H9 (cell line): ENCODE data around the gene ERVW-1. TPM values are rescaled to one million over a fixed set of nuclear protein-coding genes. Genes with fewer than 3 reads are reported as not detected.
"Not testable (repeated sequence)": the region's sequence is repeated elsewhere in the genome, so short reads cannot be mapped to it uniquely, and the experiment has no call there.

ENCODE experiments used
- DNase-seq: peaks from one replicate; pipeline ENCODE4 v3.0.0-alpha.2; 2017
- H2AFZ ChIP-seq: one replicate; pipeline ENCODE4 v1.6.1; 2013; ENCODE audit warnings: mild to moderate bottlenecking, low read length, control low read depth, moderate library complexity
- H2AK5ac ChIP-seq: 2 replicates; pipeline ENCODE4 v1.6.1; 2013; ENCODE audit warnings: low read length, control low read depth, mixed read lengths; ENCODE audit not compliant: insufficient read length
- H2BK120ac ChIP-seq: one replicate; pipeline ENCODE4 v1.6.1; 2013; ENCODE audit warnings: low read depth, mild to moderate bottlenecking, low read length, control low read depth, inconsistent platforms; ENCODE audit not compliant: poor library complexity, severe bottlenecking
- H2BK12ac ChIP-seq: 2 replicates; pipeline ENCODE4 v1.6.1; 2013; ENCODE audit warnings: low read length, control low read depth, mixed read lengths, low read depth; ENCODE audit not compliant: insufficient read length
- H2BK15ac ChIP-seq: 2 replicates; pipeline ENCODE4 v1.6.1; 2013; ENCODE audit warnings: low read depth, low read length, control low read depth
- H2BK20ac ChIP-seq: one replicate; pipeline ENCODE4 v1.6.1; 2013; ENCODE audit warnings: low read depth, mild to moderate bottlenecking, low read length, control low read depth, inconsistent platforms; ENCODE audit not compliant: poor library complexity, severe bottlenecking
- H2BK5ac ChIP-seq: 2 replicates; pipeline ENCODE4 v1.6.1; 2013; ENCODE audit warnings: low read length, control low read depth, mixed read lengths; ENCODE audit not compliant: insufficient read length
- H3K14ac ChIP-seq: 2 replicates; pipeline ENCODE4 v1.6.1; 2013; ENCODE audit warnings: low read length, control low read depth; ENCODE audit not compliant: insufficient read depth
- H3K18ac ChIP-seq: 2 replicates; pipeline ENCODE4 v1.6.1; 2013; ENCODE audit warnings: low read depth, mild to moderate bottlenecking, mixed read lengths, low read length, control low read depth; ENCODE audit not compliant: insufficient read length
- H3K23ac ChIP-seq: 2 replicates; pipeline ENCODE4 v1.6.1; 2013; ENCODE audit warnings: low read length, control low read depth, mixed read lengths, low read depth; ENCODE audit not compliant: insufficient read length
- H3K23me2 ChIP-seq: 2 replicates; pipeline ENCODE4 v1.6.1; 2013; ENCODE audit warnings: low read depth, mild to moderate bottlenecking, mixed read lengths, low read length, control low read depth; ENCODE audit not compliant: insufficient read length, poor library complexity, severe bottlenecking
- H3K27ac ChIP-seq: 2 replicates; pipeline ENCODE4 v1.5.1; 2013; ENCODE audit warnings: low read length, control low read depth, mixed read lengths, low read depth; ENCODE audit not compliant: insufficient read length
- H3K27me3 ChIP-seq: 2 replicates; pipeline ENCODE4 v1.6.1; 2013; ENCODE audit warnings: low read length, control low read depth, inconsistent platforms; ENCODE audit not compliant: insufficient read depth
- H3K4ac ChIP-seq: 2 replicates; pipeline ENCODE4 v1.6.1; 2013; ENCODE audit warnings: low read depth, mild to moderate bottlenecking, control low read depth, inconsistent platforms, low read length, moderate library complexity
- H3K4me1 ChIP-seq: 2 replicates; pipeline ENCODE4 v1.6.1; 2013; ENCODE audit warnings: low read length, control low read depth, inconsistent platforms; ENCODE audit not compliant: insufficient read depth
- H3K4me2 ChIP-seq: 2 replicates; pipeline ENCODE4 v1.6.1; 2013; ENCODE audit warnings: low read length, control low read depth, mixed read lengths; ENCODE audit not compliant: insufficient read length, insufficient read depth
- H3K56ac ChIP-seq: 2 replicates; pipeline ENCODE4 v1.6.1; 2013; ENCODE audit warnings: low read depth, mild to moderate bottlenecking, mixed read lengths, low read length, control low read depth; ENCODE audit not compliant: insufficient read length
- H3K79me1 ChIP-seq: 2 replicates; pipeline ENCODE4 v1.6.1; 2013; ENCODE audit warnings: low read depth, mild to moderate bottlenecking, moderate library complexity, low read length, control low read depth, inconsistent platforms; ENCODE audit not compliant: insufficient read depth, poor library complexity, severe bottlenecking
- H3K79me2 ChIP-seq: 2 replicates; pipeline ENCODE4 v1.6.1; 2013; ENCODE audit warnings: low read length, control low read depth, inconsistent platforms; ENCODE audit not compliant: insufficient read depth
- H3K9ac ChIP-seq: 2 replicates; pipeline ENCODE4 v1.6.1; 2013; ENCODE audit warnings: low read length, control low read depth, mixed read lengths; ENCODE audit not compliant: insufficient read length; ENCODE audit errors: extremely low read depth
- H3K9me3 ChIP-seq: one replicate; pipeline ENCODE4 v1.6.1; 2013; ENCODE audit warnings: low read depth, low read length, inconsistent platforms; ENCODE audit not compliant: control insufficient read depth
- H3T11ph ChIP-seq: one replicate; pipeline ENCODE4 v1.6.1; 2013; ENCODE audit warnings: mild to moderate bottlenecking, low read length, control low read depth, inconsistent platforms
- H4K20me1 ChIP-seq: one replicate; pipeline ENCODE4 v1.6.1; 2013; ENCODE audit not compliant: control insufficient read depth, insufficient read length, insufficient read depth
- H4K5ac ChIP-seq: 2 replicates; pipeline ENCODE4 v1.6.1; 2013; ENCODE audit warnings: low read depth, mild to moderate bottlenecking, mixed read lengths, low read length, control low read depth; ENCODE audit not compliant: insufficient read length
- H4K8ac ChIP-seq: replicated peaks from 2 replicates; pipeline ENCODE4 v1.6.1; 2013; ENCODE audit warnings: low read length, control low read depth, mixed read lengths, low read depth; ENCODE audit not compliant: insufficient read length
- H4K91ac ChIP-seq: 2 replicates; pipeline ENCODE4 v1.6.1; 2013; ENCODE audit warnings: low read depth, mild to moderate bottlenecking, moderate library complexity, mixed read lengths, low read length, control low read depth; ENCODE audit not compliant: insufficient read length
- H3K27ac Mint-ChIP-seq, 3 experiments: 2 replicates in 2 of 3; 3 replicates in 1 of 3; pipeline ENCODE4 v1.8.0; 2020 to 2021; ENCODE audit warnings: mixed read lengths in 3 of 3, mild to moderate bottlenecking in 1 of 3, moderate library complexity in 1 of 3
- H3K27me3 Mint-ChIP-seq: 2 replicates; pipeline ENCODE4 v1.8.0; 2021; ENCODE audit warnings: low read depth, mild to moderate bottlenecking, moderate library complexity, mixed read lengths
- H3K36me3 Mint-ChIP-seq, 3 experiments: 2 replicates in 2 of 3; 3 replicates in 1 of 3; pipeline ENCODE4 v1.8.0; 2020 to 2021; ENCODE audit warnings: low read depth in 3 of 3, mixed read lengths in 3 of 3; ENCODE audit not compliant: insufficient read depth in 1 of 3
- H3K4me1 Mint-ChIP-seq, 2 experiments: 2 replicates each; pipeline ENCODE4 v1.8.0; 2020; ENCODE audit warnings: mixed read lengths in 2 of 2
- H3K4me3 Mint-ChIP-seq, 2 experiments: 2 replicates in 1 of 2; 3 replicates in 1 of 2; pipeline ENCODE4 v1.8.0; 2020 to 2021; ENCODE audit warnings: mild to moderate bottlenecking in 2 of 2, mixed read lengths in 2 of 2, moderate library complexity in 1 of 2
- H3K9me3 Mint-ChIP-seq, 2 experiments: 2 replicates in 1 of 2; 3 replicates in 1 of 2; pipeline ENCODE4 v1.8.0; 2020; ENCODE audit warnings: mild to moderate bottlenecking in 2 of 2, mixed read lengths in 2 of 2, moderate library complexity in 1 of 2
- CTCF ChIP-seq: fragments of 200-600 bp; sonication (generic); conservative IDR thresholded peaks from 3 replicates; pipeline ENCODE4 v1.8.0; 2021; ENCODE audit warnings: antibody characterized with exemption, mild to moderate bottlenecking
- WGBS: extraction: QIAGEN DNeasy Blood & Tissue Kit; methylation state at CpG from one replicate; pipeline ENCODE4 v1.1.7; 2013; ENCODE audit warnings: missing lambda C conversion rate, low lambda C conversion rate, mixed read lengths; ENCODE audit not compliant: insufficient read length; ENCODE audit errors: extremely low coverage; 5-methylcytosine and 5-hydroxymethylcytosine counted together
- total RNA-seq: library from RNA; stranded (reverse); gene quantifications from 2 replicates; pipeline ENCODE4 v1.2.1, GENCODE V29; 2021

Gene ERVW-1
- total RNA-seq, 1 experiment from 2014 or later: not detected

GRCh38 chr7:92478095-92478494 lies 349 bp upstream of the ERVW-1 start:
- H3K9ac ChIP-seq: no peak overlapping the region
- H3K27me3 ChIP-seq: no peaks in the 10 kb centered on the region
- no peaks in the 10 kb centered on the region for H3K79me1 ChIP-seq
- no peak overlapping the region for H2BK20ac ChIP-seq
- no peak for DNase-seq
- no peaks in the 10 kb centered on the region; the same call in 1 of the 2 replicates for H3K4me1 ChIP-seq
- no peak overlapping the region for H3K14ac ChIP-seq
- no peak overlapping the region for H3K27ac ChIP-seq
- H2BK15ac ChIP-seq: no peak overlapping the region
- H2AFZ ChIP-seq: no peak overlapping the region
- H3K4me2 ChIP-seq: no peak overlapping the region
- no peak overlapping the region for H2BK12ac ChIP-seq
- H2BK5ac ChIP-seq: no peak overlapping the region
- peaks cover 7 to 12% of the 10 kb centered on the region in 2 experiments for H3K4me1 Mint-ChIP-seq
- H3K4ac ChIP-seq: no peak overlapping the region
- TF ChIP-seq CTCF: no peak
- H3K9me3 Mint-ChIP-seq: no peaks in the 10 kb centered on the region
- no peak overlapping the region for H2AK5ac ChIP-seq
- H3K27me3 Mint-ChIP-seq: peaks cover 1% of the 10 kb centered on the region; the same call in 1 of the 2 replicates
- no CpG with 5 or more reads among the region's 9 CpGs for WGBS
- H2BK120ac ChIP-seq: no peak overlapping the region
- no peak overlapping the region for H3K23ac ChIP-seq
- no peak overlapping the region for H4K8ac ChIP-seq
- no peaks in the 10 kb centered on the region for H4K20me1 ChIP-seq
- H3K4me3 Mint-ChIP-seq: no peak overlapping the region
- H3K79me2 ChIP-seq: no peaks in the 10 kb centered on the region
- no peaks in the 10 kb centered on the region for H3K36me3 Mint-ChIP-seq
- no peak overlapping the region for H3K56ac ChIP-seq
- H4K5ac ChIP-seq: no peak overlapping the region
- no peak overlapping the region for H3K27ac Mint-ChIP-seq
- no peaks in the 10 kb centered on the region for H3K23me2 ChIP-seq
- no peak overlapping the region for H4K91ac ChIP-seq
- H3T11ph ChIP-seq: no peak overlapping the region
- H3K18ac ChIP-seq: no peak overlapping the region
- no peaks in the 10 kb centered on the region for H3K9me3 ChIP-seq

- not testable (repeated sequence) for H3K4ac ChIP-seq, H2AFZ ChIP-seq, H3K4me3 Mint-ChIP-seq, H3K14ac ChIP-seq, H4K91ac ChIP-seq, H3K4me2 ChIP-seq, H3K56ac ChIP-seq, H2AK5ac ChIP-seq, H3K27me3 Mint-ChIP-seq, H3K36me3 Mint-ChIP-seq, DNase-seq, H2BK12ac ChIP-seq, H4K20me1 ChIP-seq, H3K9ac ChIP-seq, H3K27me3 ChIP-seq, H2BK15ac ChIP-seq, H4K8ac ChIP-seq, H3K23me2 ChIP-seq, H3K18ac ChIP-seq, H2BK20ac ChIP-seq, H3K9me3 ChIP-seq, H3K9me3 Mint-ChIP-seq, H3T11ph ChIP-seq, H3K79me2 ChIP-seq, H3K4me1 ChIP-seq, H3K79me1 ChIP-seq, H2BK120ac ChIP-seq, H3K27ac Mint-ChIP-seq, H2BK5ac ChIP-seq, H3K27ac ChIP-seq, H4K5ac ChIP-seq, H3K23ac ChIP-seq
- peaks cover 7 to 12% of the 10 kb centered on the region in 2 experiments for H3K4me1 Mint-ChIP-seq
- WGBS: no CpG with 5 or more reads among the region's 11 CpGs
Measured at GRCh38 chr7:92475851-92476590, 1.7 kb downstream of the ERVW-1 start.
